HCT116 (cell line): Measurements from ENCODE around the gene COA7. TPM values are rescaled to one million over a fixed set of nuclear protein-coding genes. Genes with fewer than 3 reads are reported as not detected.

Experiments
- ATAC-seq: fragments of 200-7000 bp; cut with Tn5 transposase; 2 replicates; pipeline ENCODE4 v1.9.1; 2020; ENCODE audit warnings: mild to moderate bottlenecking, moderate library complexity
- BruUV-seq: library from RNA; stranded (reverse); fragments of 400-500 nt; replicated peaks from 2 replicates; lab custom pipeline; 2021; lab: Mats Ljungman, UMichigan
- CTCF ChIA-PET: fragments of 300-600 bp; sonication (Branson Sonifier 250); formaldehyde crosslinking; loops from one replicate; lab custom pipeline; 2021; ENCODE audit warnings: antibody characterized with exemption; lab: Charles Lee
- POLR2A ChIA-PET: fragments of 300-600, 350-600 bp; sonication (Branson Sonifier 250); formaldehyde crosslinking; loops from one replicate; lab custom pipeline; 2021; ENCODE audit warnings: antibody characterized with exemption; lab: Charles Lee
- RAD21 ChIA-PET, 2 experiments: fragments of 300-600 bp; sonication (Branson Sonifier 250); formaldehyde crosslinking; loops; one replicate each; lab custom pipeline; 2023; ENCODE audit warnings: low total read pairs in 2 of 2; ENCODE audit not compliant: uncharacterized antibody in 2 of 2, unreplicated experiment in 2 of 2, low non-redundant PET in 1 of 2; lab: Charles Lee
- DNase-seq: peaks from one replicate; pipeline ENCODE4 v3.0.0-alpha.2; 2010; ENCODE audit warnings: low read depth, low spot score
- H2AFZ ChIP-seq: fragments of 200-600 bp; shearing (Covaris generic), sonication (generic); 2 replicates; pipeline ENCODE4 v1.6.1; 2017; ENCODE audit warnings: low read depth, mixed run types, mixed read lengths, antibody characterized with exemption, low read length; ENCODE audit not compliant: poor library complexity, severe bottlenecking
- H3K27ac ChIP-seq: 2 replicates; pipeline ENCODE4 v1.5.1; 2012; ENCODE audit warnings: low read depth, low read length
- H3K27me3 ChIP-seq: fragments of 200-600 bp; sonication (generic); 2 replicates; pipeline ENCODE4 v1.6.1; 2016; ENCODE audit warnings: mixed run types, low read length, mixed read lengths; ENCODE audit not compliant: insufficient read depth
- H3K36me3 ChIP-seq, 2 experiments: fragments of 200-500 bp in 1 of 2; fragments of 200-600 bp in 1 of 2; sonication (Bioruptor generic) in 1 of 2; sonication (generic) in 1 of 2; 2 replicates each; pipeline versions ENCODE4 v1.5.1 to v1.6.1; 2014 to 2016; ENCODE audit warnings: low read length in 2 of 2, inconsistent platforms in 1 of 2, mixed read lengths in 1 of 2, mixed run types in 1 of 2; ENCODE audit not compliant: insufficient read depth in 2 of 2, control insufficient read depth in 1 of 2
- H3K4me1 ChIP-seq, 2 experiments: fragments of 200-600 bp in 1 of 2; sonication (generic) in 1 of 2; 2 replicates each; pipeline versions ENCODE4 v1.5.1 to v1.6.1; 2012 to 2017; ENCODE audit warnings: low read length in 2 of 2, inconsistent platforms in 1 of 2, mild to moderate bottlenecking in 1 of 2, mixed read lengths in 1 of 2, mixed run types in 1 of 2, moderate library complexity in 1 of 2; ENCODE audit not compliant: insufficient read depth in 2 of 2, control insufficient read depth in 1 of 2
- H3K4me2 ChIP-seq: fragments of 200-600 bp; sonication (generic); 2 replicates; pipeline ENCODE4 v1.6.1; 2017; ENCODE audit warnings: mixed run types, low read length, mixed read lengths
- H3K4me3 ChIP-seq, 2 experiments: fragments of 200-600 bp in 1 of 2; sonication (generic) in 1 of 2; replicated peaks in 1 of 2; 2 replicates each; pipeline ENCODE4 v1.5.1; 2011 to 2016; ENCODE audit warnings: low read length in 2 of 2, control low read depth in 1 of 2, low read depth in 1 of 2, mild to moderate bottlenecking in 1 of 2, mixed read lengths in 1 of 2, mixed run types in 1 of 2
- H3K79me2 ChIP-seq: fragments of 200-600 bp; sonication (generic); 2 replicates; pipeline ENCODE4 v1.6.1; 2017; ENCODE audit warnings: mild to moderate bottlenecking, mixed run types, low read length, moderate library complexity, mixed read lengths; ENCODE audit not compliant: insufficient read depth
- H3K9ac ChIP-seq: fragments of 200-600 bp; sonication (generic); 2 replicates; pipeline ENCODE4 v1.6.1; 2016; ENCODE audit warnings: low read length, mixed read lengths
- H3K9me2 ChIP-seq: fragments of 200-600 bp; sonication (generic), shearing (Covaris generic); 2 replicates; pipeline ENCODE4 v1.6.1; 2017; ENCODE audit warnings: mixed run types, mild to moderate bottlenecking, moderate library complexity; ENCODE audit not compliant: insufficient read depth
- H3K9me3 ChIP-seq, 2 experiments: fragments of 200-500 bp in 1 of 2; fragments of 200-600 bp in 1 of 2; sonication (Bioruptor generic) in 1 of 2; sonication (generic) in 1 of 2; 2 replicates each; pipeline ENCODE4 v1.6.1; 2014 to 2017; ENCODE audit warnings: low read length in 2 of 2, mixed read lengths in 2 of 2, inconsistent platforms in 1 of 2, low read depth in 1 of 2, mild to moderate bottlenecking in 1 of 2, mixed run types in 1 of 2, moderate library complexity in 1 of 2; ENCODE audit not compliant: control insufficient read depth in 1 of 2, insufficient read depth in 1 of 2
- H4K20me1 ChIP-seq: fragments of 200-600 bp; sonication (generic), shearing (Covaris generic); 2 replicates; pipeline ENCODE4 v1.6.1; 2017; ENCODE audit warnings: mixed run types, mild to moderate bottlenecking, moderate library complexity; ENCODE audit not compliant: insufficient read depth
- CBX3 ChIP-seq: IDR thresholded peaks from 2 replicates; pipeline ENCODE4 v1.6.1; 2012; ENCODE audit warnings: low read depth
- CEBPB ChIP-seq: IDR thresholded peaks from 2 replicates; pipeline ENCODE4 v1.6.1; 2012; ENCODE audit warnings: low read depth
- EZH2phosphoT487 ChIP-seq: fragments of 200-600 bp; IDR thresholded peaks from 2 replicates; pipeline ENCODE4 v1.6.1; 2018; ENCODE audit warnings: antibody characterized with exemption, borderline replicate concordance
- FOSL1 ChIP-seq: IDR thresholded peaks from 2 replicates; pipeline ENCODE4 v1.6.1; 2012; ENCODE audit warnings: low read depth
- POLR2A ChIP-seq: IDR thresholded peaks from 2 replicates; pipeline ENCODE4 v1.7.0; 2011; ENCODE audit warnings: borderline replicate concordance; ENCODE audit not compliant: insufficient read depth, insufficient read length; ENCODE audit errors: extremely low read depth
- POLR2AphosphoS5 ChIP-seq: IDR thresholded peaks from 2 replicates; pipeline ENCODE4 v1.6.1; 2011; ENCODE audit warnings: mild to moderate bottlenecking, low read depth, low read length, moderate library complexity
- SIN3A ChIP-seq: IDR thresholded peaks from 2 replicates; pipeline ENCODE4 v1.6.1; 2012; ENCODE audit warnings: low read depth
- SP1 ChIP-seq: IDR thresholded peaks from 2 replicates; pipeline ENCODE4 v1.6.1; 2012; ENCODE audit warnings: low read depth
- SRF ChIP-seq: IDR thresholded peaks from 2 replicates; pipeline ENCODE4 v1.6.1; 2012; ENCODE audit warnings: low read depth
- TCF7L2 ChIP-seq: IDR thresholded peaks from 2 replicates; pipeline ENCODE4 v1.7.0; 2011; ENCODE audit warnings: borderline replicate concordance, inconsistent platforms; ENCODE audit not compliant: insufficient read depth, insufficient read length; ENCODE audit errors: extremely low read depth
- YY1 ChIP-seq: IDR thresholded peaks from 2 replicates; pipeline ENCODE4 v1.6.1; 2011; ENCODE audit warnings: low read length, low read depth, moderate library complexity, mild to moderate bottlenecking; ENCODE audit not compliant: insufficient replicate concordance; ENCODE audit errors: extremely low read depth
- ZBTB33 ChIP-seq: IDR thresholded peaks from 2 replicates; pipeline ENCODE4 v1.6.1; 2011; ENCODE audit warnings: mild to moderate bottlenecking, low read length, moderate library complexity; ENCODE audit not compliant: insufficient replicate concordance; ENCODE audit errors: extremely low read depth
- ZNF274 ChIP-seq: fragments of 200-500 bp; sonication (Bioruptor generic); IDR thresholded peaks from 2 replicates; pipeline ENCODE4 v1.6.1; 2014; ENCODE audit warnings: mild to moderate bottlenecking, low read depth, low read length, inconsistent platforms
- intact Hi-C: fragments of 100-400 bp; cut with micrococcal nuclease; formaldehyde crosslinking; loops from 2 replicates; pipeline ENCODE4 v1.10.0; 2022
- total RNA-seq: library from RNA; stranded (reverse); gene quantifications from one replicate; pipeline ENCODE4 v1.2.1, GENCODE V29; 2021; ENCODE audit not compliant: unreplicated experiment
- TF ChIP-seq, protein P1 (sequence below), 3 experiments: fragments of 200-600 bp in 1 of 3; sonication (generic) in 1 of 3; IDR thresholded peaks in 2 of 3; conservative IDR thresholded peaks in 1 of 3; 2 replicates each; pipeline ENCODE4 v1.5.1; 2012 to 2017; ENCODE audit warnings: low read depth in 2 of 3, low read length in 2 of 3, antibody characterized with exemption in 1 of 3, borderline replicate concordance in 1 of 3, control low read depth in 1 of 3, mild to moderate bottlenecking in 1 of 3, mixed read lengths in 1 of 3, mixed run types in 1 of 3, moderate library complexity in 1 of 3; ENCODE audit not compliant: insufficient read depth in 1 of 3

The COA7 gene
- total RNA-seq, 1 experiment from 2014 or later: 43.6 TPM

DNA sequence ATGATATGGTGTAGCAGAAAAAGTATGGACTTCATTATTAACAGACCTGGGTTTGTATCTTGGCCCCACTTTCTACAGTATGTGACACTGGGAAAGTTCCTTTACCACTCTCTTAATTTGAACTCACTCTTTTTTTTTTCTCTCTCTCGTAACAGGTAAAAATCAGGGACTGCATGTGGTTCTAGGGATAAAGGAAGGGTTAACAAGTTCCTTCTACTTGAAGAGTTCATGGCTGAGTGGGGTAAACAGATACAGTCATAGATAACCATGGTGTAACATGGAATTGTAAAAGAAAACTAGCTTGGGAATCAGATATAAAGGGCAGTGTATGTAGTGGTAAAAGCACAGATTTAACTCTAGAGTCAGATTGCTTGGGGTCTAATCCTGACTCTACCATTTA is 49.3 kb upstream of the COA7 start:
- Histone ChIP-seq H2AFZ (no peak overlapping the region), H4K20me1 (no peaks in the 10 kb centered on the region; the same call in 1 of the 2 replicates), H3K27me3 (no peaks in the 10 kb centered on the region), H3K4me1 (peaks cover 10 to 22% of the 10 kb centered on the region in 2 experiments; a peak in 3 of 4 replicates), H3K9me3 (no peaks in the 10 kb centered on the region), H3K9me2 (no peaks in the 10 kb centered on the region), H3K27ac (no peak overlapping the region), H3K36me3 (no peaks in the 10 kb centered on the region), H3K4me3 (no peak overlapping the region), H3K79me2 (no peaks in the 10 kb centered on the region), H3K9ac (no peak overlapping the region), H3K4me2 (no peak overlapping the region)
- RAD21 ChIA-PET: no interaction called here
- BruUV-seq: no TSS peak
- DNase-seq: no peak
- intact Hi-C loops: no loop called here
- CTCF ChIA-PET: interaction anchor here (0.9 to 1.1 kb wide), 2 partner anchors 8 to 11 kb away, joined by 3 read pairs; no protein-coding TSS in a partner anchor
- ATAC-seq: no peak
- POLR2A ChIA-PET: interaction anchor here (0.6 kb wide), 1 partner anchor 195 kb away, joined by 5 read pairs; the partner anchor contains the start of gene TUT4
- TF ChIP-seq SRF (no peak), FOSL1 (no peak), TCF7L2 (no peak), ZNF274 (no peak), POLR2AphosphoS5 (no peak), SP1 (no peak), CBX3 (no peak), ZBTB33 (no peak), CEBPB (no peak), EZH2phosphoT487 (no peak), YY1 (no peak), SIN3A (no peak), POLR2A (no peak)
- TF ChIP-seq, protein P1, sequence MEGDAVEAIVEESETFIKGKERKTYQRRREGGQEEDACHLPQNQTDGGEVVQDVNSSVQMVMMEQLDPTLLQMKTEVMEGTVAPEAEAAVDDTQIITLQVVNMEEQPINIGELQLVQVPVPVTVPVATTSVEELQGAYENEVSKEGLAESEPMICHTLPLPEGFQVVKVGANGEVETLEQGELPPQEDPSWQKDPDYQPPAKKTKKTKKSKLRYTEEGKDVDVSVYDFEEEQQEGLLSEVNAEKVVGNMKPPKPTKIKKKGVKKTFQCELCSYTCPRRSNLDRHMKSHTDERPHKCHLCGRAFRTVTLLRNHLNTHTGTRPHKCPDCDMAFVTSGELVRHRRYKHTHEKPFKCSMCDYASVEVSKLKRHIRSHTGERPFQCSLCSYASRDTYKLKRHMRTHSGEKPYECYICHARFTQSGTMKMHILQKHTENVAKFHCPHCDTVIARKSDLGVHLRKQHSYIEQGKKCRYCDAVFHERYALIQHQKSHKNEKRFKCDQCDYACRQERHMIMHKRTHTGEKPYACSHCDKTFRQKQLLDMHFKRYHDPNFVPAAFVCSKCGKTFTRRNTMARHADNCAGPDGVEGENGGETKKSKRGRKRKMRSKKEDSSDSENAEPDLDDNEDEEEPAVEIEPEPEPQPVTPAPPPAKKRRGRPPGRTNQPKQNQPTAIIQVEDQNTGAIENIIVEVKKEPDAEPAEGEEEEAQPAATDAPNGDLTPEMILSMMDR (IDR thresholded peaks at IDR 0.05 in 2 of 3, conservative IDR thresholded peaks at IDR 0.05 in 1 of 3; ENCODE audit: borderline replicate concordance in 1 of 3, insufficient read depth in 1 of 3, low read depth in 2 of 3, low read length in 2 of 3): no peak
